ENCODE results near the gene ADIPOR2. TPM values are rescaled to one million over a fixed set of nuclear protein-coding genes. Genes with fewer than 3 reads are reported as not detected.

Gene ADIPOR2
- total and polyA plus RNA-seq, 7 donors = 25.2 to 65.9 (median 29.6) TPM

DNA sequence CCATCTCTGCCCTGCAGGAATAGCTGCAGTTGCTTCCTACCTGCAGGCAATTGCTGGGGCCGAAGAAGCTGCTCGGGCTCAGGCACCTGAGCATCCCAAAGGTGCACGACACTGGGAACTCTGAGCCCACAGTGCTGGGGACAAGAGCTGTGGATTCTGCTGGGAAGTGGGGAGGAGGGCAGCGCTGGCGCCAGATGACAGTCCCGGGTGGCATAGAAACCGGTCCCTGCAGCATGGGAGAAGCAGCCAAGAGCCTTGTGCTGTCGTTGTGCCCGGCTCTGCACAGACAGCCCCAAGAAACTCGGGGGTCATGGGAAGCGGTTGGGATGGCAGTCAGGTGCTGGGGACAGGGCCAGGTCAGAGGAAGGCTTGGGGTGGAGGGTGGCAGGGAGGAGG lies 130.0 kb downstream of the ADIPOR2 start:
- no peaks in the 10 kb centered on the region for H3K9me3 ChIP-seq

DNA sequence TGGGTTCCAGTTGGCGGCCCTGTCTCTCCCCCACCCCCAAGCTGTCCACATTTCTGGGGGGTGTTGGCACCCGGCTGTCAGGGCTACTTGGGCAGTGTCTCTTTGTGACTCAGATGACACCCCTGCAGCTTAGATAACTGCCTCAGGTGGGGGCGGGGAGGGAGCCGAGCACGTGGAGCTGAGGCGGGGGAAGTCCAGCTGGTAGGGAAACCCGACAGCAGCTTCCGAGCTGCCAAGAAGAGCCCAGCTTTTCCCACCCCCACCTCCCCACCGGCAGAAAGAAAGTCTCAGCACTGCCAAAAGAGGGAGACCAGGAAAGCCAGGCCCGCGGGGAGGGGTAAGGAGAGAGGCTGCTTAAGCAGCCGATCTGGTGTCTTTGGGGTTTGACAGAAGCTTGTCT lies 130.9 kb downstream of the ADIPOR2 start:
- Histone ChIP-seq H3K27ac (no peak overlapping the region), H3K4me3 (no peak overlapping the region), H3K36me3 (no peaks in the 10 kb centered on the region), H3K9me3 (no peaks in the 10 kb centered on the region), H3K4me1 (peaks cover 0 to 9% (median 7%) of the 10 kb centered on the region in 4 donors), H3K27me3 (peaks cover 15 to 47% (median 32%) of the 10 kb centered on the region in 3 donors)
- TF ChIP-seq POLR2A (IDR thresholded peaks at IDR 0.05) (no peak), POLR2AphosphoS5 (IDR thresholded peaks at IDR 0.05) (no peak), EP300 (IDR thresholded peaks at IDR 0.05) (no peak)
- TF ChIP-seq, protein P1, sequence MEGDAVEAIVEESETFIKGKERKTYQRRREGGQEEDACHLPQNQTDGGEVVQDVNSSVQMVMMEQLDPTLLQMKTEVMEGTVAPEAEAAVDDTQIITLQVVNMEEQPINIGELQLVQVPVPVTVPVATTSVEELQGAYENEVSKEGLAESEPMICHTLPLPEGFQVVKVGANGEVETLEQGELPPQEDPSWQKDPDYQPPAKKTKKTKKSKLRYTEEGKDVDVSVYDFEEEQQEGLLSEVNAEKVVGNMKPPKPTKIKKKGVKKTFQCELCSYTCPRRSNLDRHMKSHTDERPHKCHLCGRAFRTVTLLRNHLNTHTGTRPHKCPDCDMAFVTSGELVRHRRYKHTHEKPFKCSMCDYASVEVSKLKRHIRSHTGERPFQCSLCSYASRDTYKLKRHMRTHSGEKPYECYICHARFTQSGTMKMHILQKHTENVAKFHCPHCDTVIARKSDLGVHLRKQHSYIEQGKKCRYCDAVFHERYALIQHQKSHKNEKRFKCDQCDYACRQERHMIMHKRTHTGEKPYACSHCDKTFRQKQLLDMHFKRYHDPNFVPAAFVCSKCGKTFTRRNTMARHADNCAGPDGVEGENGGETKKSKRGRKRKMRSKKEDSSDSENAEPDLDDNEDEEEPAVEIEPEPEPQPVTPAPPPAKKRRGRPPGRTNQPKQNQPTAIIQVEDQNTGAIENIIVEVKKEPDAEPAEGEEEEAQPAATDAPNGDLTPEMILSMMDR (IDR thresholded peaks at IDR 0.05) = no peak
- 31 to 36% methylated on average over 12 of the region's 12 CpGs for WGBS, 2 donors
- no peak for DNase-seq
- intact Hi-C loops (cut with DNase I) = no loop called here

More for the DNA sequence above, 130.0 kb downstream of the ADIPOR2 start:
- TF ChIP-seq POLR2AphosphoS5 (IDR thresholded peaks at IDR 0.05) (no peak), POLR2A (IDR thresholded peaks at IDR 0.05) (no peak), EP300 (IDR thresholded peaks at IDR 0.05) (no peak)
- TF ChIP-seq, protein P1 (IDR thresholded peaks at IDR 0.05) = no peak
- WGBS, 2 donors = 78 to 79% methylated on average over 11 of the region's 11 CpGs
- Histone ChIP-seq H3K4me1 (peaks cover 0 to 9% (median 7%) of the 10 kb centered on the region in 4 donors), H3K4me3 (no peak overlapping the region), H3K27me3 (peaks cover 15 to 47% (median 32%) of the 10 kb centered on the region in 3 donors), H3K27ac (no peak overlapping the region), H3K36me3 (no peaks in the 10 kb centered on the region)
- intact Hi-C loops (cut with DNase I) = no loop called here
- no peak for DNase-seq

DNA sequence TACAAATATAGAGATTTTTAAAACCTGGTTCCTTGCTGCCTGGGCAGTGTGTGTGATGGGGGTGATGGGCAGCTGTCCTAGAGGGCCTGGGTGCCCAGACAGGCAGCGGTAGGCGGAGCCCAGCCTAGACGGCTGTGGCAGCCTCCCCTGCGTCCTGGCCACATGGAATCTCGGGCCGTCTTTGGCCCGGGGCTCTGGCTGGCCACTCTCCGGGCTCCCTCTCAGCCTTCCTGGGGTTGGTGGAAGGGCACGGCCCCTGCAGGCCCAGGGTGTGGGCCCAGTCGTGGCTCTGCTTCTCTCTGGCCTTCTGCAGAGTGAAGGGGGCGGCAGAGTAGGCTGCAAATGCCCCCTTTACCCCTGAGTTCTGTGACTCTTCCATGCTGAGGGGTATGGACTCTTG lies 131.8 kb downstream of the ADIPOR2 start:
- Histone ChIP-seq H3K4me3 (no peak overlapping the region), H3K4me1 (peaks cover 0 to 9% (median 7%) of the 10 kb centered on the region in 4 donors), H3K27ac (no peak overlapping the region), H3K27me3 (peaks cover 15 to 47% (median 32%) of the 10 kb centered on the region in 3 donors), H3K36me3 (no peaks in the 10 kb centered on the region), H3K9me3 (no peaks in the 10 kb centered on the region)
- TF ChIP-seq, protein P1 (IDR thresholded peaks at IDR 0.05) = no peak
- no peak for TF ChIP-seq EP300 (IDR thresholded peaks at IDR 0.05)
- TF ChIP-seq POLR2AphosphoS5 (IDR thresholded peaks at IDR 0.05) = no peak
- DNase-seq = no peak
- intact Hi-C loops (cut with DNase I) = no loop called here
- 68 to 75% methylated on average over 11 of the region's 11 CpGs for WGBS, 2 donors

DNA sequence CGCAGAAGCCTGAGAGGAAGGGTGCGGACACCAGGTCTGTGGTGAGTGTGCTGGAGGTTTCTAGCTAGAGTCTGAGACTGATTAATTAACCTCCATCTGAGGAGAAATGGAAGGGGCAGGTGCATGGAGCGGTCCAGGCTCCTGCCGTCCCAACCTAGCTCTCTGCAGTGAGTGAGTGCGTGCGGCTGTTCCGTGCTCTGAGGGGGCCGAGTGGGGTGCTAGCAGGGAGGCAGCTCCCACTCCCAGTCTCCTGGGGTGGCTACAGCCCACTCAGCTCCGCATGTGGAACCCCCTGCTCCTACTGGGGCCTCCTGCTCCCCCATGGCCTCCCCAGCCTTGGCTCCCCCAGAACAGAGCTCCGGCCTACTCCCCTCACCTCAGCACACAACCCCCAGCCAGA lies 132.4 kb downstream of the ADIPOR2 start:
- DNase-seq = no peak
- intact Hi-C loops (cut with DNase I) = no loop called here
- peaks cover 15 to 47% (median 32%) of the 10 kb centered on the region in 3 donors for H3K27me3 ChIP-seq
- TF ChIP-seq POLR2A (IDR thresholded peaks at IDR 0.05) = no peak
- no peak for TF ChIP-seq EP300 (IDR thresholded peaks at IDR 0.05)
- no peak for TF ChIP-seq POLR2AphosphoS5 (IDR thresholded peaks at IDR 0.05)
- TF ChIP-seq, protein P1 (IDR thresholded peaks at IDR 0.05) = no peak
- H3K9me3 ChIP-seq = no peaks in the 10 kb centered on the region
- H3K36me3 ChIP-seq = no peaks in the 10 kb centered on the region
- no peak overlapping the region for H3K4me3 ChIP-seq
- WGBS, 2 donors = 94% methylated on average over 10 of the region's 10 CpGs
- H3K4me1 ChIP-seq = peaks cover 0 to 9% (median 7%) of the 10 kb centered on the region in 4 donors
- no peak overlapping the region for H3K27ac ChIP-seq

Data from sigmoid colon (tissue), 7 donors.